KOPT-K1 (cell line): Measurements from ENCODE around the gene ARHGAP19.

Experiments
- H3K27ac ChIP-seq: fragments of 200-600 bp; sonication (generic); 2 replicates; pipeline ENCODE4 v1.5.1; 2016; ENCODE audit warnings: antibody characterized with exemption, mild to moderate bottlenecking, low read depth, low read length; ENCODE audit not compliant: poor library complexity, severe bottlenecking
- H3K36me3 ChIP-seq: fragments of 200-600 bp; sonication (generic); 2 replicates; pipeline ENCODE4 v1.5.1; 2017; ENCODE audit warnings: antibody characterized with exemption, mild to moderate bottlenecking, low read length, moderate library complexity; ENCODE audit not compliant: insufficient read depth
- H3K9me3 ChIP-seq: fragments of 200-600 bp; sonication (generic); 2 replicates; pipeline ENCODE4 v1.5.1; 2017; ENCODE audit warnings: antibody characterized with exemption, low read length, mild to moderate bottlenecking; ENCODE audit not compliant: insufficient read depth, poor library complexity, severe bottlenecking

The ARHGAP19 gene

DNA sequence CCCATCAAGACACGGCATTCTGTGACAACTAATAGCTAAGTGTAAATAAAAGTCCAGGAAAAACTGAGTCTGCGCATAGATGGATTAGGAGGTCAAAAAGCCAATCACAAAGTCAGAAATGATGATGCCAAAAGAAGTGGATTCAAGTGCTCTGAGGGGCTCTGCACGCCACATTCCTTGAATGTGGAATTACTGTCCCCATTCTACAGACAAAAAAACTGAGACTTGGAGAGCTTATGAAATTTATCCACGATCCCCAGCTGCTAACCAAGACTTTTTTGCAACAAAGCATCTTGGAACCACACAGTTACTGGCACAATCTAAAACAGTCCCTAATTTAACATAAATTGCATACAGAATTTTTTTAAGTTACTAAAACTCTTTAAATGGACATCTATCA is 57.1 kb downstream of the ARHGAP19 start:
- peaks cover 88% of the 10 kb centered on the region for H3K36me3 ChIP-seq
- no peaks in the 10 kb centered on the region for H3K9me3 ChIP-seq

GRCh38 chr10:97234400-97234799 is 58.0 kb downstream of the ARHGAP19 start:
- no peak overlapping the region for H3K27ac ChIP-seq
- peaks cover 88% of the 10 kb centered on the region for H3K36me3 ChIP-seq
- no peaks in the 10 kb centered on the region for H3K9me3 ChIP-seq

More for the DNA sequence above, 57.1 kb downstream of the ARHGAP19 start:
- H3K27ac ChIP-seq: no peak overlapping the region

- H3K36me3 ChIP-seq: peaks cover 90% of the 10 kb centered on the region
- no peaks in the 10 kb centered on the region for H3K9me3 ChIP-seq
- H3K27ac ChIP-seq: no peak overlapping the region
Measured at GRCh38 chr10:97230146-97230545, 62.3 kb downstream of the ARHGAP19 start.

- no peaks in the 10 kb centered on the region for H3K9me3 ChIP-seq
- peaks cover 91% of the 10 kb centered on the region for H3K36me3 ChIP-seq
- no peak overlapping the region for H3K27ac ChIP-seq
Measured at GRCh38 chr10:97229322-97230015, 63.0 kb downstream of the ARHGAP19 start.

GRCh38 chr10:97228775-97229157 is 63.7 kb downstream of the ARHGAP19 start:
- Histone ChIP-seq H3K27ac (no peak overlapping the region), H3K36me3 (peaks cover 93% of the 10 kb centered on the region)

GRCh38 chr10:97228130-97228774 is 64.2 kb downstream of the ARHGAP19 start:
- no peaks in the 10 kb centered on the region for H3K9me3 ChIP-seq
- H3K27ac ChIP-seq: no peak overlapping the region
- H3K36me3 ChIP-seq: peaks cover 94% of the 10 kb centered on the region

More at GRCh38 chr10:97228775-97229157, 63.7 kb downstream of the ARHGAP19 start:
- no peaks in the 10 kb centered on the region for H3K9me3 ChIP-seq

DNA sequence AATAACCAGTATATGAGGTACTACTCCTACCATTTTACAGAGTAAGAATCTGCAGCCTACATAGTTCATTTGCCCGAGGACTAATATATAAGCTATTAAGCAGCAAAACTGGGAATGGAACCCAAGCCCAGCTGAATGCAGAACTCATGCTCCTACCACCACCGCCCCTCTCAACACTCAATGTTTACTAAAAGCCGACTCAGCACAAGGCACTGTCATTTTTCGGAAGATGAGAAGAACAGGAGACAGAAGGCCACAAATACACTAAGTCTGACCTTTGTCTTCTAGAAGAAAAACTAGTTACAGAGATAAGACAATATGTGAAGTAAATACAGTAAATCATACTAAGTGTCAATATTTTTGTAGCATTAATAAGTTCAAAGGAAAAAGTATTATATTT is 66.0 kb downstream of the ARHGAP19 start:
- Histone ChIP-seq H3K9me3 (no peaks in the 10 kb centered on the region), H3K27ac (no peak overlapping the region), H3K36me3 (peaks cover 91% of the 10 kb centered on the region)

- Histone ChIP-seq H3K27ac (no peak overlapping the region), H3K36me3 (peaks cover 96% of the 10 kb centered on the region), H3K9me3 (no peaks in the 10 kb centered on the region)
Measured at GRCh38 chr10:97224483-97225435, 67.7 kb downstream of the ARHGAP19 start.

- Histone ChIP-seq H3K9me3 (no peaks in the 10 kb centered on the region), H3K27ac (no peak overlapping the region), H3K36me3 (peaks cover 78% of the 10 kb centered on the region)
Measured at GRCh38 chr10:97222326-97222961, 70.0 kb downstream of the ARHGAP19 start.

- no peak overlapping the region for H3K27ac ChIP-seq
- peaks cover 58% of the 10 kb centered on the region for H3K36me3 ChIP-seq
- H3K9me3 ChIP-seq: no peaks in the 10 kb centered on the region
Measured at GRCh38 chr10:97220355-97220754, 72.1 kb downstream of the ARHGAP19 start.

DNA sequence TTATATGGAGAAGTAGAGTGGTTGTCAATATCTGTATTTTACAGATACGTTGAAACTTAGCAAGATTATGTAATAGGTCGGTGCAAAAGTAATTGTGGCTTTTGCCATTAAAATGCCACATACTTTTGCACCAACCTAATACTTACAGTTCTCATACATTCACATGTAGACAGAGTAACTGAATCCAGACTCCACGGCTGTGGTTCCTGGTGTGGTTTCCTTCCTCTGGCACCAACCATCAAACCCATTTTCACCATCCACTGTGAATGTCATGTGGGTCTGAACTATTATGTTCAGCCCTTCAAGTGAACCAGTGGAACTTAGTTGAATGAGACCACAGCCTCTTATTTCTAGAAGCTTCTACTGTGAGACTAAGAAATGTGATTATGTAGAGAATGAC is 75.1 kb downstream of the ARHGAP19 start:
- H3K27ac ChIP-seq: peak overlapping the region; percentile 36
- H3K9me3 ChIP-seq: no peaks in the 10 kb centered on the region
- peaks cover 28% of the 10 kb centered on the region for H3K36me3 ChIP-seq

DNA sequence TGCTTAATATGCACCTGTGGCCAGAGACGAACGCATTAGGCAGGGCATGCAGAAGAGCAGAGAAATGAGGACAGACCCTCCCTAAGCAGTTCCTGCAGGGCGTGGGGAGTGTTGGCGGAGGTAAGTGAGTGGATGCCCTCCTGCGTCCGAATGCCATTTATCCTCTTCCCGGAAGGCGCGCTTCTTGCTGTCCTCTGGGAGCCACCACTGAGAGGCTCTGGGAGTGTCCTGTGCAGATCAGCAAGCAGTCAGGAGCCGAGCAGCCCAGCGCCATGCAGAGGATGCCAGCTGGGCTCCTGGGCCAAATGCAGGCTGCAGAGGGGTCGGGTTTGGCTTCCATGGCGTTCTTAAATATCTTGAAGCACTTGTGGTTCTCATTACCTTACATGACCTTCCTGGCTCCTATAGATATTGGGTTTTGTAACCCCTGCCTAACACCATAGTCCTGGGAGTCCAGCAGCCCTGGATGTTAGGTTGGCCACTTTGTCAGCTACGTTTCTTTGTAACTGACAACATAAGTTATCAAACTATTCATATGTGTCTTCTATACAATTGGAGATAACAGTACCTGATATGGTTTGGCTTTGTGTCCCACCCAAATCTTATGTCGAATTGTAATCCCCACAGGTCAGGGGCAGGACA is 76.7 kb downstream of the ARHGAP19 start:
- no peak overlapping the region for H3K27ac ChIP-seq
- no peaks in the 10 kb centered on the region for H3K9me3 ChIP-seq
- H3K36me3 ChIP-seq: peaks cover 16% of the 10 kb centered on the region; the same call in 1 of the 2 replicates

- H3K27ac ChIP-seq: no peak overlapping the region
- H3K9me3 ChIP-seq: no peaks in the 10 kb centered on the region
- no peaks in the 10 kb centered on the region for H3K36me3 ChIP-seq
Measured at GRCh38 chr10:97213431-97213830, 79.0 kb downstream of the ARHGAP19 start.

DNA sequence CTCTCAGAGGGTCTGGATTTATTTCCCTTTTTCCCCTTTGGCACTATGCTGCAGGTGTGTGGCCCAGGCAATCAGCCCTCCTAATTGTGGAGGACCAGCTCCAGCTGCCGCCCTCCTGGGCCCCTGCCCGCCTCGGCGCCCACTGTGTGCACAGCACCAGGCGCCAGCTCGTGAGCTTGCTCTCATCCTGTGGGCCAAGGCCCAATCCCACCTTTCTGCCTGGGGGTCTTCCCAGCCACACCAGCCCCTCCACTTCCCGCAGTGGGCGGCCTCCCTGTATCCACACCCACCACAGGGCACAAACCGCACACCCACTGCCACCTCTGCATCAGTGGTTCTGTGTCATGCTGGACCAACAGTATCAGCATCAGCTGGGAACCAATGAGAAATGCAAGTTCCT is 81.2 kb downstream of the ARHGAP19 start:
- Histone ChIP-seq H3K27ac (no peak overlapping the region), H3K9me3 (no peaks in the 10 kb centered on the region), H3K36me3 (no peaks in the 10 kb centered on the region)
